Measurements from ENCODE around the gene KLF12.

DNA sequence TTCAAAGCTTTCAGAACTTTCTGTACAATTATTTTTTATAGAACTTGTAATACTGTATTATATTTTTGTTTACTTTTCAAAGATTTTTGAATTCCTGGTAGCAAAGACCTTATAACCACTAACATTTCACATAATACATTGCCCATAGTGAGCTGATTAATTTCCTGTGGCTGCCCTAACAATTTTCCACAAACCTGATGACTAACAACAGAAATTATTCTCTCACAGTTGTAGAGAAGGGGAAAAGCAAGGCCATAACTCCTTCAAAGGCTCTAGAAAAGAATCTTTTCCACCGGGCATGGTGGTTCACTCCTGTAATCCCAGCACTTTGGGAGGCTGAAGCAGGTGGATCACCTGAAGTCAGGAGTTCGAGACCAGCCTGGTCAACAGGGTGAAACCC, 19.1 kb downstream of the KLF12 start:
- TF ChIP-seq, protein P1, sequence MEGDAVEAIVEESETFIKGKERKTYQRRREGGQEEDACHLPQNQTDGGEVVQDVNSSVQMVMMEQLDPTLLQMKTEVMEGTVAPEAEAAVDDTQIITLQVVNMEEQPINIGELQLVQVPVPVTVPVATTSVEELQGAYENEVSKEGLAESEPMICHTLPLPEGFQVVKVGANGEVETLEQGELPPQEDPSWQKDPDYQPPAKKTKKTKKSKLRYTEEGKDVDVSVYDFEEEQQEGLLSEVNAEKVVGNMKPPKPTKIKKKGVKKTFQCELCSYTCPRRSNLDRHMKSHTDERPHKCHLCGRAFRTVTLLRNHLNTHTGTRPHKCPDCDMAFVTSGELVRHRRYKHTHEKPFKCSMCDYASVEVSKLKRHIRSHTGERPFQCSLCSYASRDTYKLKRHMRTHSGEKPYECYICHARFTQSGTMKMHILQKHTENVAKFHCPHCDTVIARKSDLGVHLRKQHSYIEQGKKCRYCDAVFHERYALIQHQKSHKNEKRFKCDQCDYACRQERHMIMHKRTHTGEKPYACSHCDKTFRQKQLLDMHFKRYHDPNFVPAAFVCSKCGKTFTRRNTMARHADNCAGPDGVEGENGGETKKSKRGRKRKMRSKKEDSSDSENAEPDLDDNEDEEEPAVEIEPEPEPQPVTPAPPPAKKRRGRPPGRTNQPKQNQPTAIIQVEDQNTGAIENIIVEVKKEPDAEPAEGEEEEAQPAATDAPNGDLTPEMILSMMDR (IDR thresholded peaks at IDR 0.05), result no peak
- no peak for TF ChIP-seq EZH2 (IDR thresholded peaks at IDR 0.05)
- TF ChIP-seq EZH2phosphoT487 (IDR thresholded peaks at IDR 0.05), result no peak
